ENCODE data around the gene CLEC3B.

Gene CLEC3B

DNA sequence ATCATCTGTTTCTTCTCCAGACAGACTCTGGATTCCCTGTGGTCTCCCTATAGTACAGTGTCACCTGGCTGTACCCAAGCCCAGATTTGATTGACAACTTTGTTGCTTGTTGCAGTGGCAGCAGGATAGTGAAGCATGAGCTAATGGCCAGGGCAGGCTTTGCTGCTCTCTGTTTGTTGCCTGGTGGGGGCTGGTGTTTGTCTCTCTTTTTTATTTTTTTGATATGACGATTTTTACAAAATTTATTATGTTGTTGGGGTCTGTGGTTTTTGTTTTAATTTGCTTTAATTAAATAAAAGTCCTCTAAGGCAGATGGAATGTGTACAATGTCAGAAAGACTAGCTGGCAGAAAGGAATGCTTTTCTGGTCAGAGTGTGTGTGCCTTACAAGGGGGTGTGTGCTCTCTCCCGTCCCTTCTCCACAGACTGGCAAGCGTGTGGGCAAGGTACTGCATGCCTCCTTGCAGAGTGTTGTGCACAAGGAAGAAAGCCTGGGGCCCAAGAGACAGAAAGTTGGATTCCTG is 15.2 kb upstream of the CLEC3B start:
- TF ChIP-seq GLI2 (tag by site-specific recombination; IDR thresholded peaks at IDR 0.05; ENCODE audit: borderline replicate concordance, low read depth) (no peak), ZXDB (tag by site-specific recombination; IDR thresholded peaks at IDR 0.05) (no peak), GLIS2 (tag by site-specific recombination; IDR thresholded peaks at IDR 0.05) (no peak), ZNF184 (tag by site-specific recombination; IDR thresholded peaks at IDR 0.05) (no peak), ZNF664 (tag by site-specific recombination; IDR thresholded peaks at IDR 0.05) (no peak)
- peaks cover 0 to 54% of the 10 kb centered on the region in 2 experiments; a peak in 1 of 3 replicates for H3K36me3 ChIP-seq (ENCODE audit: control insufficient read depth in 2 of 2, insufficient read depth in 1 of 2, low read length in 2 of 2)
- no peaks in the 10 kb centered on the region for H3K4me1 ChIP-seq (ENCODE audit: control insufficient read depth, insufficient read depth, low read length)
- ChIA-PET POLR2A (no interaction called here), CTCF (no interaction called here)
- H3K4me3 ChIP-seq (ENCODE audit: low read depth, low read length): no peak overlapping the region
- H3K27ac ChIP-seq (ENCODE audit: extremely low read depth, low read depth, low read length): no peak overlapping the region
- H3K9me3 ChIP-seq (ENCODE audit: control insufficient read depth, insufficient read depth, low read depth, low read length): no peaks in the 10 kb centered on the region

DNA sequence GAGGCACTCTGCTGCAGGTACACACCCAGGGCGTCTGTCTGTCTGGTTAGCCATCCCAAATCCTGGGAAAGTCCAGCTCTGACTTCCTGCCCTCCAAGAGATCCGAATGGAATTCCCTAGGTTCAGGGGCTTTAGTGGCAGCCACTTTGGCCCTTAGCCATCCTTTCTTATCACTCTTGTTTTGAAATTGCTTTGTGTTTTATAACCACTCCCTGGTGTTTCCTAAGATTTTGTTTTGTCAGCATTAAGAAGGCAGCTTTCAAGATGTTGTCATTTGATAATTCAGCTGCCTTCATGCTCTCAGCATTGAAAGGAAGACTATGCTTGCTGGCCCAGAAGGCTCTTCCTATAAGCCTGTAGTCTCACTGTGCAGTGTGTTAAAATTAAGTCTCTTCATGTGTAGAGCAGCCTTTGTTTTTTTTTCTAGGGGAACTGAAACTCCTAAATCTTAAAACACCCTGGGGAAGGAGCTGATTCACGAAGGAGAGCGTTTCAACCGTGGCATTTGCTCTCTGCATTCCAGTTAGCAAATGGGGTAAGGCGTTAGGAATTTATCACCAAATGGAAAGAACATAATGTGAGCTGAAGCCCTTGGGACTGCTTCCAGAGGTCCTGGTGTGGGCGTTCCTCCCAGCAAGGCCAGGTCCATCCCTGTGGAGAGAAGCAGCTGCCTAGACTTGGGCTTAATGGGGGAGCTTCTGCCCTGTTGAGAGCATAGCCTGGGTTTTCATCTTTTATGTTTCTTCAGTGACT is 14.2 kb upstream of the CLEC3B start:
- Histone ChIP-seq H3K4me3 (ENCODE audit: low read depth, low read length) (no peak overlapping the region), H3K4me1 (ENCODE audit: control insufficient read depth, insufficient read depth, low read length) (no peaks in the 10 kb centered on the region), H3K36me3 (ENCODE audit: control insufficient read depth in 2 of 2, insufficient read depth in 1 of 2, low read length in 2 of 2) (peaks cover 0 to 52% of the 10 kb centered on the region in 2 experiments; a peak in 1 of 3 replicates), H3K9me3 (ENCODE audit: control insufficient read depth, insufficient read depth, low read depth, low read length) (no peaks in the 10 kb centered on the region), H3K27ac (ENCODE audit: extremely low read depth, low read depth, low read length) (no peak overlapping the region)
- TF ChIP-seq FEZF1 (tag by site-specific recombination; IDR thresholded peaks at IDR 0.05) (peak; percentile 32; the same call in 1 of the 2 replicates), GFI1B (tag by site-specific recombination; IDR thresholded peaks at IDR 0.05) (0 out of 2 replicates have a peak, but pooled peaks have one; percentile 15), ZNF501 (tag by site-specific recombination; IDR thresholded peaks at IDR 0.05) (no peak), ZNF2 (tag by site-specific recombination; IDR thresholded peaks at IDR 0.05) (no peak), ZIC2 (tag by site-specific recombination; IDR thresholded peaks at IDR 0.05) (0 out of 2 replicates have a peak, but pooled peaks have one; percentile 21), TRIM28 (IDR thresholded peaks at IDR 0.05; ENCODE audit: borderline replicate concordance, low read length) (0 out of 2 replicates have a peak, but pooled peaks have one; percentile 21)
- TF ChIP-seq, protein P1, sequence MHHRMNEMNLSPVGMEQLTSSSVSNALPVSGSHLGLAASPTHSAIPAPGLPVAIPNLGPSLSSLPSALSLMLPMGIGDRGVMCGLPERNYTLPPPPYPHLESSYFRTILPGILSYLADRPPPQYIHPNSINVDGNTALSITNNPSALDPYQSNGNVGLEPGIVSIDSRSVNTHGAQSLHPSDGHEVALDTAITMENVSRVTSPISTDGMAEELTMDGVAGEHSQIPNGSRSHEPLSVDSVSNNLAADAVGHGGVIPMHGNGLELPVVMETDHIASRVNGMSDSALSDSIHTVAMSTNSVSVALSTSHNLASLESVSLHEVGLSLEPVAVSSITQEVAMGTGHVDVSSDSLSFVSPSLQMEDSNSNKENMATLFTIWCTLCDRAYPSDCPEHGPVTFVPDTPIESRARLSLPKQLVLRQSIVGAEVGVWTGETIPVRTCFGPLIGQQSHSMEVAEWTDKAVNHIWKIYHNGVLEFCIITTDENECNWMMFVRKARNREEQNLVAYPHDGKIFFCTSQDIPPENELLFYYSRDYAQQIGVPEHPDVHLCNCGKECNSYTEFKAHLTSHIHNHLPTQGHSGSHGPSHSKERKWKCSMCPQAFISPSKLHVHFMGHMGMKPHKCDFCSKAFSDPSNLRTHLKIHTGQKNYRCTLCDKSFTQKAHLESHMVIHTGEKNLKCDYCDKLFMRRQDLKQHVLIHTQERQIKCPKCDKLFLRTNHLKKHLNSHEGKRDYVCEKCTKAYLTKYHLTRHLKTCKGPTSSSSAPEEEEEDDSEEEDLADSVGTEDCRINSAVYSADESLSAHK (tag by site-specific recombination; IDR thresholded peaks at IDR 0.05): peak; percentile 27; the same call in 1 of the 2 replicates
- ChIA-PET CTCF (no interaction called here), POLR2A (no interaction called here)

DNA sequence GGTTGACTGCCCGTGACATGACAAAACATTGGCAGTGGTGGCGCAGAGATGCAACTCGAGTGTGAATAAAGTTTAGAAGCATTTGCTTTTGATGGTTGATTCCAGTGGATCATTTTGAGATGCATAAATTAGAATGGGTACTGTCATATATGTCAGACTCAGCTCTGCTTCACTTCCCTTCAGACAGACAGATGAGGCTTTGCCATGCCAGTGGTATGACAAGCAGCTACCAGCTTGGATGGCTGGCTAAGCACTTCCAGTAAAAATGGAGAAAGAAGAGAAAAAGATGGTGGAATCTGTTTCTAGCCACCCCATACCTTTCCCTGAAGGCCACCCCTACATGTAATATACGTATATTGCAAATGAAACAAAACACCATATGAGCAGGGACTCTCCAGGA is 13.5 kb upstream of the CLEC3B start:
- H3K36me3 ChIP-seq (ENCODE audit: control insufficient read depth in 2 of 2, insufficient read depth in 1 of 2, low read length in 2 of 2): peaks cover 0 to 45% of the 10 kb centered on the region in 2 experiments; a peak in 1 of 3 replicates
- no peaks in the 10 kb centered on the region for H3K9me3 ChIP-seq (ENCODE audit: control insufficient read depth, insufficient read depth, low read depth, low read length)
- ChIA-PET POLR2A (no interaction called here), CTCF (no interaction called here)
- no peak for TF ChIP-seq ZNF335 (tag by site-specific recombination; conservative IDR thresholded peaks at IDR 0.05)
- TF ChIP-seq ZNF560 (tag by site-specific recombination; IDR thresholded peaks at IDR 0.05; ENCODE audit: borderline replicate concordance): no peak
- TF ChIP-seq ZNF677 (tag by site-specific recombination; IDR thresholded peaks at IDR 0.05): no peak
- no peak for TF ChIP-seq MZF1 (tag by site-specific recombination; IDR thresholded peaks at IDR 0.05; ENCODE audit: borderline replicate concordance)
- TF ChIP-seq ZNF184 (tag by site-specific recombination; IDR thresholded peaks at IDR 0.05): no peak
- H3K4me1 ChIP-seq (ENCODE audit: control insufficient read depth, insufficient read depth, low read length): no peaks in the 10 kb centered on the region
- no peak overlapping the region for H3K4me3 ChIP-seq (ENCODE audit: low read depth, low read length)
- no peak overlapping the region for H3K27ac ChIP-seq (ENCODE audit: extremely low read depth, low read depth, low read length)

DNA sequence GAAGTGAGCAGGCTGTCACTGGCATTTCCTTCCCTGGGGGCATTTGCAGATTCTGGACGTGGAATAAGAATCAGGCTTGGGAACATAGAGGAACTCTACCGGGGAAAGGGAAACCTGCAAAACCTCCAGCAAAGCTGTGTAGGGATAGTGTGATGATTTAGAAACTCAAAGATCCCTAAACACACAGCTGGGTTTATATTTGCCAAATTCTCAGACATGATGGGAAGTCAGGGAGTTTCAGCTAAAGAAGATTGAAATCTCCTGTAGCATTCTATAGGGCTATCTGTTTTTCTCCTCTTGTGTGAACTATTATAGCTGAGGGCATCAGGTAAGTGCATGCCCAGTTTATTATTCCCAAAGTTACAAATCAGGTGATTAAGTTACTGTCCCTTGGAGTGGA is 9.2 kb upstream of the CLEC3B start:
- no peaks in the 10 kb centered on the region for H3K9me3 ChIP-seq (ENCODE audit: control insufficient read depth, insufficient read depth, low read depth, low read length)
- H3K36me3 ChIP-seq (ENCODE audit: control insufficient read depth in 2 of 2, insufficient read depth in 1 of 2, low read length in 2 of 2): peaks cover 0 to 28% of the 10 kb centered on the region in 2 experiments; a peak in 1 of 3 replicates
- no peak overlapping the region for H3K4me3 ChIP-seq (ENCODE audit: low read depth, low read length)
- no peak overlapping the region for H3K27ac ChIP-seq (ENCODE audit: extremely low read depth, low read depth, low read length)
- H3K4me1 ChIP-seq (ENCODE audit: control insufficient read depth, insufficient read depth, low read length): no peaks in the 10 kb centered on the region
- TF ChIP-seq KLF8 (tag by site-specific recombination; IDR thresholded peaks at IDR 0.05) (no peak), ZNF449 (tag by site-specific recombination; IDR thresholded peaks at IDR 0.05) (no peak), PRDM1 (tag by site-specific recombination; IDR thresholded peaks at IDR 0.05) (no peak), ZNF433 (tag by site-specific recombination; IDR thresholded peaks at IDR 0.05; ENCODE audit: low read depth) (no peak), ZFP3 (tag by site-specific recombination; IDR thresholded peaks at IDR 0.05; ENCODE audit: low read depth) (no peak), ZNF426 (tag by site-specific recombination; IDR thresholded peaks at IDR 0.05) (no peak)
- ChIA-PET POLR2A (no interaction called here), CTCF (no interaction called here)
